Ovary (tissue), 3 donors: ENCODE results near the gene MBD3.

Experiments used
- CTCF ChIP-seq, 3 donors: fragments of 450-650 bp in 2 of 3; fragments of 200-600 bp in 1 of 3; IDR thresholded peaks; one replicate each; pipeline versions ENCODE4 v1.5.1 to v1.8.0; 2016 to 2022; ENCODE audit warnings: antibody characterized with exemption in 3 of 3, mild to moderate bottlenecking in 1 of 3
- EP300 ChIP-seq: sonication (generic); formaldehyde crosslinking; IDR thresholded peaks from one replicate; pipeline ENCODE4 v1.6.1; 2017; ENCODE audit warnings: antibody characterized with exemption
- POLR2A ChIP-seq: fragments of 450-650 bp; IDR thresholded peaks from one replicate; pipeline ENCODE4 v1.6.1; 2017; ENCODE audit warnings: antibody characterized with exemption, mild to moderate bottlenecking, moderate library complexity
- donor health status: DM: no; HTN: no; CAD: no.

GRCh38 chr19:1560286-1560882 lies 32.3 kb downstream of the MBD3 start:
- TF ChIP-seq CTCF (IDR thresholded peaks at IDR 0.05) (no peak), POLR2A (no peak), EP300 (no peak)
